Measurements from ENCODE around the gene DNAH12.

DNA sequence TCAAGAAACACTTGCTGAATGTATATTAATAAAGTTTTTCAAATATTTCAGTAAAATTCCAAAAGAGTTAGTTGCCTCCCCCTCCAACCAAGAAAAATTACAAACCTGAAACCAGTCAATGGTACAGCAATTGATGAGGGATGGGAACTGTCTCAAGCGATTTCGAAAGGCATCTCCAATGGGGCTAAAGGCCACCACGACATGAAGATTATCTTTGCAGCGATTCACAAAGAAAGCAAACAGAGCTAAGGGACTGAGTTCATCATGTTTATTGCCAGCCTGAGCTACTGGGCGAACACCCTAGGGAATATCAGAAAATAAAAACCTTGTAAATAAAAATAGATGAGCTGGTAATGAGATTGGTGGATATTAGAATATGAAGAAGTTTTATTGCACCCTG is 152.4 kb downstream of the DNAH12 start:
- TF ChIP-seq CTCF (IDR thresholded peaks at IDR 0.05) (no peak), POLR2A (IDR thresholded peaks at IDR 0.05) (no peak)

Data from esophagus squamous epithelium (tissue), 4 donors.